ENCODE data around the gene GATA6. TPM values are rescaled to one million over a fixed set of nuclear protein-coding genes. Genes with fewer than 3 reads are reported as not detected.
A peak's percentile ranks its signal among the peaks of the same experiment; 100 is the strongest.

Gene GATA6
- total and polyA plus RNA-seq, 2 of the 8 experiments (the other 6 are each of a cell fraction or from before 2014, with no cell fraction given), result 0.09 TPM; not detected in 1

- no peak overlapping the region for H4K91ac ChIP-seq (replicated peaks; ENCODE audit: insufficient read length, low read length)
- no peak overlapping the region for H3K9ac ChIP-seq (replicated peaks in 1 of 4; ENCODE audit: extremely low read depth in 1 of 4, low read depth in 3 of 4, low read length in 3 of 4)
- peaks cover 0 to 15% (median 0%) of the 10 kb centered on the region in 4 experiments; a peak in 1 of 8 replicates for H3K36me3 ChIP-seq (ENCODE audit: control insufficient read depth in 2 of 4, insufficient read depth in 4 of 4, low read length in 3 of 4)
- WGBS, 2 experiments (ENCODE audit: extremely low coverage in 1 of 2, insufficient coverage in 1 of 2, insufficient read length in 1 of 2, insufficient replicate concordance in 2 of 2, low coverage in 1 of 2, low lambda C conversion rate in 2 of 2, missing lambda C conversion rate in 1 of 2), result 3% methylated on average over 35 of the region's 66 CpGs; no CpG with 5 or more reads in 1 of the 2 experiments
- H4K8ac ChIP-seq (ENCODE audit: extremely low read depth, insufficient read depth, low read length), result peak overlapping the region; percentile 12
- no peak overlapping the region for H2BK120ac ChIP-seq (replicated peaks; ENCODE audit: low read depth, low read length)
- no peaks in the 10 kb centered on the region for H3K79me1 ChIP-seq (ENCODE audit: low read depth, low read length)
- H3K79me2 ChIP-seq (ENCODE audit: control insufficient read depth in 1 of 2, insufficient read depth in 2 of 2, low read length in 2 of 2), result no peaks in the 10 kb centered on the region
- H3K4me3 ChIP-seq (ENCODE audit: extremely low read depth in 1 of 4, insufficient read depth in 2 of 4, low read depth in 3 of 4, low read length in 4 of 4), result peak overlapping the region; percentile 34 to 70 (median 50)
- FAIRE-seq (no peak), DNase-seq (ENCODE audit: low read depth in 1 of 2, low spot score in 2 of 2) (peak in 1 of 2 experiments; percentile 71)
- H3K18ac ChIP-seq (ENCODE audit: extremely low read depth, low read length), result no peak overlapping the region
- no peaks in the 10 kb centered on the region for H3K9me3 ChIP-seq (ENCODE audit: insufficient read depth in 2 of 2, low read depth in 1 of 2, low read length in 1 of 2)
- no peak overlapping the region for H2AK5ac ChIP-seq (ENCODE audit: low read depth, low read length)
- H2BK5ac ChIP-seq (ENCODE audit: low read depth, low read length), result no peak overlapping the region; the same call in 1 of the 2 replicates
- H3K23me2 ChIP-seq (ENCODE audit: low read depth, low read length), result peaks cover 17% of the 10 kb centered on the region; the same call in 1 of the 2 replicates
- H3K14ac ChIP-seq (ENCODE audit: insufficient read length), result no peak overlapping the region
- H2BK20ac ChIP-seq (ENCODE audit: low read length), result no peak overlapping the region
- no peak overlapping the region for H3K27ac ChIP-seq (ENCODE audit: low read depth, low read length)
- POLR2A ChIA-PET (ENCODE audit: partially characterized antibody), result no interaction called here
- no peak overlapping the region for H3K56ac ChIP-seq (replicated peaks; ENCODE audit: insufficient read length, low read depth, low read length)
- H4K5ac ChIP-seq (ENCODE audit: insufficient read length, low read depth, low read length), result no peak overlapping the region
- CTCF ChIA-PET (ENCODE audit: partially characterized antibody), result interaction anchor here (0.7 kb wide), 1 partner anchor 163 kb away, joined by 3 read pairs; no protein-coding TSS in a partner anchor
- no peak overlapping the region for H3K4ac ChIP-seq (replicated peaks; ENCODE audit: insufficient read length, low read depth, low read length)
- peak overlapping the region; percentile 50; the same call in 1 of the 2 replicates for H2BK12ac ChIP-seq (ENCODE audit: low read depth, low read length)
- H2BK15ac ChIP-seq (ENCODE audit: low read length), result no peak overlapping the region
- H4K20me1 ChIP-seq (replicated peaks in 1 of 2; ENCODE audit: control insufficient read depth in 1 of 2, insufficient read depth in 2 of 2, low read length in 2 of 2), result peaks cover 28 to 31% of the 10 kb centered on the region in 2 experiments
- H3K23ac ChIP-seq (ENCODE audit: insufficient read length), result no peak overlapping the region
- peaks cover 88 to 100% (median 95%) of the 10 kb centered on the region in 4 experiments for H3K27me3 ChIP-seq (replicated peaks in 1 of 4; ENCODE audit: control insufficient read depth in 3 of 4, extremely low read depth in 1 of 4, insufficient read depth in 3 of 4, low read length in 3 of 4)
- H3K4me2 ChIP-seq (ENCODE audit: insufficient read depth in 1 of 2, low read depth in 2 of 2, low read length in 2 of 2), result peak overlapping the region; percentile 71 to 88
- H3K4me1 ChIP-seq (replicated peaks in 1 of 4; ENCODE audit: control insufficient read depth in 3 of 4, insufficient read depth in 4 of 4, low read length in 3 of 4), result peaks cover 0 to 37% (median 13%) of the 10 kb centered on the region in 4 experiments; a peak in 5 of 7 replicates
- no peak overlapping the region for H2AFZ ChIP-seq (ENCODE audit: low read length)
- TF ChIP-seq KDM5A (IDR thresholded peaks at IDR 0.05; ENCODE audit: low read length) (no peak), HDAC6 (IDR thresholded peaks at IDR 0.05; ENCODE audit: low read depth, low read length) (no peak), JUN (IDR thresholded peaks at IDR 0.05; ENCODE audit: low read depth, low read length) (no peak), SUZ12 (IDR thresholded peaks at IDR 0.05; ENCODE audit: low read length) (peak; percentile 75; the same call in 1 of the 2 replicates), BACH1 (IDR thresholded peaks at IDR 0.05; ENCODE audit: low read length) (no peak), GABPA (IDR thresholded peaks at IDR 0.05; ENCODE audit: borderline replicate concordance, insufficient read depth, low read length) (no peak), RBBP5 (IDR thresholded peaks at IDR 0.05; ENCODE audit: borderline replicate concordance, low read depth, low read length) (no peak), SAP30 (IDR thresholded peaks at IDR 0.05; ENCODE audit: insufficient read depth, insufficient replicate concordance, low read length) (no peak), KDM1A (IDR thresholded peaks at IDR 0.05; ENCODE audit: borderline replicate concordance, low read length) (no peak), GTF2F1 (IDR thresholded peaks at IDR 0.05; ENCODE audit: borderline replicate concordance, low read depth, low read length) (no peak), RXRA (IDR thresholded peaks at IDR 0.05; ENCODE audit: insufficient read depth, low read depth, low read length) (no peak), BCL11A (IDR thresholded peaks at IDR 0.05; ENCODE audit: low read depth in 2 of 2, low read length in 2 of 2) (no peak)
Observed at GRCh38 chr18:22170421-22171257, 1.2 kb downstream of the GATA6 start.
